HepG2 (cell line): Measurements from ENCODE around the gene GALR3. TPM values are rescaled to one million over a fixed set of nuclear protein-coding genes. Genes with fewer than 3 reads are reported as not detected.

ENCODE experiments used
- ADNP ChIP-seq: sonication (generic); formaldehyde crosslinking; IDR thresholded peaks from 2 replicates; pipeline ENCODE4 v1.4.0; 2020; ENCODE audit warnings: missing genetic modification reagents
- CBX1 ChIP-seq: IDR thresholded peaks from one replicate; pipeline ENCODE4 v1.6.1; 2016; ENCODE audit warnings: antibody characterized with exemption, low read depth
- CEBPG ChIP-seq: IDR thresholded peaks from 2 replicates; pipeline ENCODE4 v1.6.1; 2016
- MLXIP ChIP-seq: sonication (generic); formaldehyde crosslinking; IDR thresholded peaks from 2 replicates; pipeline ENCODE4 v1.9.0; 2021; ENCODE audit warnings: missing genetic modification reagents, borderline replicate concordance
- MTA3 ChIP-seq: sonication (generic); formaldehyde crosslinking; IDR thresholded peaks from 2 replicates; pipeline ENCODE4 v1.4.0; 2020; ENCODE audit warnings: missing genetic modification reagents
- MTF2 ChIP-seq: sonication (generic); formaldehyde crosslinking; IDR thresholded peaks from 2 replicates; pipeline ENCODE4 v1.5.0; 2020; ENCODE audit warnings: missing genetic modification reagents, borderline replicate concordance
- NCOA5 ChIP-seq: sonication (generic); formaldehyde crosslinking; IDR thresholded peaks from 2 replicates; pipeline ENCODE4 v1.4.0; 2020; ENCODE audit warnings: missing genetic modification reagents
- NR1H2 ChIP-seq: sonication (generic); formaldehyde crosslinking; IDR thresholded peaks from 2 replicates; pipeline ENCODE4 v1.8.1; 2022; ENCODE audit warnings: low read depth, missing genetic modification reagents, borderline replicate concordance
- SOX6 ChIP-seq, 2 experiments: fragments of 450-650 bp in 1 of 2; sonication (generic) in 1 of 2; formaldehyde crosslinking in 1 of 2; IDR thresholded peaks; 2 replicates each; pipeline versions ENCODE4 v1.4.0 to v1.6.1; 2017 to 2020; ENCODE audit warnings: antibody characterized with exemption in 1 of 2, mild to moderate bottlenecking in 1 of 2, missing genetic modification reagents in 1 of 2
- SP2 ChIP-seq: sonication (generic); formaldehyde crosslinking; IDR thresholded peaks from 2 replicates; pipeline ENCODE4 v1.5.1; 2020; ENCODE audit warnings: mild to moderate bottlenecking, missing genetic modification reagents
- ZBTB40 ChIP-seq, 2 experiments: fragments of 450-650 bp in 1 of 2; sonication (generic) in 1 of 2; formaldehyde crosslinking in 1 of 2; IDR thresholded peaks; 2 replicates each; pipeline versions ENCODE4 v1.6.1 to v1.8.0; 2016 to 2022; ENCODE audit warnings: antibody characterized with exemption in 1 of 2, mild to moderate bottlenecking in 1 of 2, missing genetic modification reagents in 1 of 2
- ZNF513 ChIP-seq: sonication (generic); formaldehyde crosslinking; conservative IDR thresholded peaks from 2 replicates; pipeline ENCODE4 v1.5.0; 2020; ENCODE audit warnings: missing genetic modification reagents
- ZNF547 ChIP-seq: sonication (generic); formaldehyde crosslinking; IDR thresholded peaks from 2 replicates; pipeline ENCODE4 v1.5.1; 2020; ENCODE audit warnings: mild to moderate bottlenecking, missing genetic modification reagents
- ZNF572 ChIP-seq: sonication (generic); formaldehyde crosslinking; IDR thresholded peaks from 2 replicates; pipeline ENCODE4 v1.5.1; 2020; ENCODE audit warnings: mild to moderate bottlenecking, missing genetic modification reagents
- polyA plus RNA-seq, 8 experiments: library from polyadenylated mRNA; depleted of rRNA in 3 of 8; stranded (reverse) in 7 of 8; unstranded in 1 of 8; fragments of >200 nt; fragmentation: Illumina TruSeq in 4 of 8; extraction: Trizol in 4 of 8; gene quantifications; 2 replicates each; pipeline versions ENCODE4 v1.2.1 to v1.2.3, GENCODE V29; 2011 to 2016; ENCODE audit warnings: low read depth in 4 of 8, missing spikeins in 1 of 8, mixed read lengths in 1 of 8; ENCODE audit not compliant: insufficient read depth in 1 of 8
- total RNA-seq, 5 experiments: library from RNA; depleted of rRNA; stranded (reverse); fragments of >200 nt; fragmentation: Illumina TruSeq; extraction: Trizol; gene quantifications; 2 replicates each; pipeline ENCODE4 v1.2.3, GENCODE V29; 2016; ENCODE audit warnings: low read depth in 1 of 5
- TF ChIP-seq, protein P1 (sequence below): sonication (generic); formaldehyde crosslinking; conservative IDR thresholded peaks from 2 replicates; pipeline ENCODE4 v1.8.0; 2022; ENCODE audit warnings: mild to moderate bottlenecking, moderate library complexity, missing genetic modification reagents

The GALR3 gene
- total and polyA plus RNA-seq, 2 of the 13 experiments (the other 11 are each of a cell fraction or from before 2014, with no cell fraction given) = 0.13 TPM; not detected in 1

GRCh38 chr22:37803195-37803638 is 20.0 kb upstream of the GALR3 start (continued):
- TF ChIP-seq SOX6 (IDR thresholded peaks at IDR 0.05) = no peak
- TF ChIP-seq SOX6 (CRISPR knock-in tag; IDR thresholded peaks at IDR 0.05) = peak; percentile 75; the same call in 1 of the 2 replicates
- no peak for TF ChIP-seq ZNF513
- no peak for TF ChIP-seq ADNP
- TF ChIP-seq ZBTB40 (IDR thresholded peaks at IDR 0.05) = no peak
- TF ChIP-seq ZBTB40 (CRISPR knock-in tag; IDR thresholded peaks at IDR 0.05) = no peak
- no peak for TF ChIP-seq MTF2 (CRISPR knock-in tag)
- TF ChIP-seq CBX1 = no peak
- TF ChIP-seq CEBPG (CRISPR knock-in tag) = peak; percentile 79
- no peak for TF ChIP-seq SP2 (CRISPR knock-in tag)
- TF ChIP-seq MTA3 (CRISPR knock-in tag) = no peak
- no peak for TF ChIP-seq ZNF572
- no peak for TF ChIP-seq NR1H2 (CRISPR knock-in tag)
- no peak for TF ChIP-seq MLXIP (CRISPR knock-in tag)
- TF ChIP-seq NCOA5 (CRISPR knock-in tag) = no peak
- no peak for TF ChIP-seq ZNF547 (CRISPR knock-in tag)
- TF ChIP-seq, protein P1, sequence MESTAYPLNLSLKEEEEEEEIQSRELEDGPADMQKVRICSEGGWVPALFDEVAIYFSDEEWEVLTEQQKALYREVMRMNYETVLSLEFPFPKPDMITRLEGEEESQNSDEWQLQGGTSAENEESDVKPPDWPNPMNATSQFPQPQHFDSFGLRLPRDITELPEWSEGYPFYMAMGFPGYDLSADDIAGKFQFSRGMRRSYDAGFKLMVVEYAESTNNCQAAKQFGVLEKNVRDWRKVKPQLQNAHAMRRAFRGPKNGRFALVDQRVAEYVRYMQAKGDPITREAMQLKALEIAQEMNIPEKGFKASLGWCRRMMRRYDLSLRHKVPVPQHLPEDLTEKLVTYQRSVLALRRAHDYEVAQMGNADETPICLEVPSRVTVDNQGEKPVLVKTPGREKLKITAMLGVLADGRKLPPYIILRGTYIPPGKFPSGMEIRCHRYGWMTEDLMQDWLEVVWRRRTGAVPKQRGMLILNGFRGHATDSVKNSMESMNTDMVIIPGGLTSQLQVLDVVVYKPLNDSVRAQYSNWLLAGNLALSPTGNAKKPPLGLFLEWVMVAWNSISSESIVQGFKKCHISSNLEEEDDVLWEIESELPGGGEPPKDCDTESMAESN = peak; percentile 75; the same call in 1 of the 2 replicates
